GM12872 (cell line): ENCODE data around the gene DZANK1.

ENCODE experiments used
- CTCF ChIP-seq: IDR thresholded peaks from 3 replicates; pipeline ENCODE4 v1.5.1; 2011; ENCODE audit warnings: low read depth, mild to moderate bottlenecking, low read length, moderate library complexity; ENCODE audit not compliant: insufficient read depth

Gene DZANK1

GRCh38 chr20:18431206-18431605 is 35.6 kb downstream of the DZANK1 start:
- no peak for TF ChIP-seq CTCF

GRCh38 chr20:18430172-18430826 is 36.5 kb downstream of the DZANK1 start:
- TF ChIP-seq CTCF = no peak

- TF ChIP-seq CTCF = no peak
These were observed 38.2 kb downstream of the DZANK1 start for GRCh38 chr20:18428490-18429173.

GRCh38 chr20:18427214-18427613 is 39.6 kb downstream of the DZANK1 start:
- no peak for TF ChIP-seq CTCF

GRCh38 chr20:18421608-18422007 is 45.2 kb downstream of the DZANK1 start:
- no peak for TF ChIP-seq CTCF

GRCh38 chr20:18416486-18416885 is 50.3 kb downstream of the DZANK1 start:
- TF ChIP-seq CTCF = no peak

GRCh38 chr20:18414140-18414539 is 52.7 kb downstream of the DZANK1 start:
- no peak for TF ChIP-seq CTCF
